ENCODE measurements around the gene POLR2C.

POLR2C gene

GRCh38 chr16:57473906-57474305 is 11.4 kb downstream of the POLR2C start:
- Histone ChIP-seq H3K27ac (ENCODE audit: low read depth, low read length) (no peak overlapping the region), H3K4me3 (ENCODE audit: low read depth in 1 of 2, low read length in 2 of 2) (no peak overlapping the region), H3K9ac (ENCODE audit: low read length) (no peak overlapping the region), H3K36me3 (ENCODE audit: insufficient read depth, low read length) (peaks cover 58% of the 10 kb centered on the region), H3K9me3 (ENCODE audit: low read length) (no peaks in the 10 kb centered on the region), H3K27me3 (ENCODE audit: control insufficient read depth in 1 of 2, insufficient read depth in 2 of 2, low read length in 2 of 2) (no peaks in the 10 kb centered on the region), H3K4me1 (ENCODE audit: insufficient read depth, low read length) (peaks cover 11% of the 10 kb centered on the region)

- Histone ChIP-seq H3K36me3 (ENCODE audit: insufficient read depth, low read length) (peaks cover 47% of the 10 kb centered on the region), H3K9me3 (ENCODE audit: low read length) (no peaks in the 10 kb centered on the region), H3K9ac (ENCODE audit: low read length) (no peak overlapping the region), H3K27me3 (ENCODE audit: control insufficient read depth in 1 of 2, insufficient read depth in 2 of 2, low read length in 2 of 2) (no peaks in the 10 kb centered on the region), H3K4me1 (ENCODE audit: insufficient read depth, low read length) (peaks cover 11% of the 10 kb centered on the region), H3K27ac (ENCODE audit: low read depth, low read length) (no peak overlapping the region), H3K4me3 (ENCODE audit: low read depth in 1 of 2, low read length in 2 of 2) (no peak overlapping the region)
Observed at GRCh38 chr16:57474671-57475661, 12.5 kb downstream of the POLR2C start.

GRCh38 chr16:57475711-57476339 is 13.3 kb downstream of the POLR2C start:
- no peaks in the 10 kb centered on the region for H3K9me3 ChIP-seq (ENCODE audit: low read length)
- peaks cover 13% of the 10 kb centered on the region for H3K4me1 ChIP-seq (ENCODE audit: insufficient read depth, low read length)
- H3K9ac ChIP-seq (ENCODE audit: low read length): no peak overlapping the region
- H3K27ac ChIP-seq (ENCODE audit: low read depth, low read length): no peak overlapping the region
- peak overlapping the region in 1 of 2 donors; percentile 13 for H3K4me3 ChIP-seq (ENCODE audit: low read depth in 1 of 2, low read length in 2 of 2)
- peaks cover 39% of the 10 kb centered on the region for H3K36me3 ChIP-seq (ENCODE audit: insufficient read depth, low read length)
- no peaks in the 10 kb centered on the region for H3K27me3 ChIP-seq (ENCODE audit: control insufficient read depth in 1 of 2, insufficient read depth in 2 of 2, low read length in 2 of 2)

- Histone ChIP-seq H3K36me3 (ENCODE audit: insufficient read depth, low read length) (peaks cover 32% of the 10 kb centered on the region), H3K4me1 (ENCODE audit: insufficient read depth, low read length) (peaks cover 10% of the 10 kb centered on the region), H3K4me3 (ENCODE audit: low read depth in 1 of 2, low read length in 2 of 2) (no peak overlapping the region), H3K9ac (ENCODE audit: low read length) (no peak overlapping the region), H3K27me3 (ENCODE audit: control insufficient read depth in 1 of 2, insufficient read depth in 2 of 2, low read length in 2 of 2) (no peaks in the 10 kb centered on the region), H3K27ac (ENCODE audit: low read depth, low read length) (no peak overlapping the region), H3K9me3 (ENCODE audit: low read length) (no peaks in the 10 kb centered on the region)
Observed at GRCh38 chr16:57476546-57477410, 14.3 kb downstream of the POLR2C start.

- H3K4me3 ChIP-seq (ENCODE audit: low read depth in 1 of 2, low read length in 2 of 2): no peak overlapping the region
- H3K36me3 ChIP-seq (ENCODE audit: insufficient read depth, low read length): peaks cover 23% of the 10 kb centered on the region
- peaks cover 10% of the 10 kb centered on the region for H3K4me1 ChIP-seq (ENCODE audit: insufficient read depth, low read length)
- no peak overlapping the region for H3K9ac ChIP-seq (ENCODE audit: low read length)
- H3K27ac ChIP-seq (ENCODE audit: low read depth, low read length): no peak overlapping the region
- H3K9me3 ChIP-seq (ENCODE audit: low read length): no peaks in the 10 kb centered on the region
- H3K27me3 ChIP-seq (ENCODE audit: control insufficient read depth in 1 of 2, insufficient read depth in 2 of 2, low read length in 2 of 2): no peaks in the 10 kb centered on the region
Observed at GRCh38 chr16:57477531-57478202, 15.2 kb downstream of the POLR2C start.

GRCh38 chr16:57478396-57479204 is 16.1 kb downstream of the POLR2C start:
- H3K36me3 ChIP-seq (ENCODE audit: insufficient read depth, low read length): peaks cover 16% of the 10 kb centered on the region
- H3K9ac ChIP-seq (ENCODE audit: low read length): no peak overlapping the region
- no peaks in the 10 kb centered on the region for H3K27me3 ChIP-seq (ENCODE audit: control insufficient read depth in 1 of 2, insufficient read depth in 2 of 2, low read length in 2 of 2)
- peak overlapping the region in 1 of 2 donors; percentile 28 for H3K4me3 ChIP-seq (ENCODE audit: low read depth in 1 of 2, low read length in 2 of 2)
- no peaks in the 10 kb centered on the region for H3K9me3 ChIP-seq (ENCODE audit: low read length)
- peak overlapping the region; percentile 44 for H3K27ac ChIP-seq (ENCODE audit: low read depth, low read length)
- H3K4me1 ChIP-seq (ENCODE audit: insufficient read depth, low read length): peaks cover 10% of the 10 kb centered on the region

GRCh38 chr16:57479205-57479975 is 16.9 kb downstream of the POLR2C start:
- Histone ChIP-seq H3K4me1 (ENCODE audit: insufficient read depth, low read length) (peaks cover 10% of the 10 kb centered on the region), H3K9me3 (ENCODE audit: low read length) (no peaks in the 10 kb centered on the region), H3K9ac (ENCODE audit: low read length) (no peak overlapping the region), H3K4me3 (ENCODE audit: low read depth in 1 of 2, low read length in 2 of 2) (peak overlapping the region in 1 of 2 donors; percentile 28), H3K27ac (ENCODE audit: low read depth, low read length) (peak overlapping the region; percentile 44), H3K36me3 (ENCODE audit: insufficient read depth, low read length) (peaks cover 9% of the 10 kb centered on the region), H3K27me3 (ENCODE audit: control insufficient read depth in 1 of 2, insufficient read depth in 2 of 2, low read length in 2 of 2) (no peaks in the 10 kb centered on the region)

GRCh38 chr16:57479976-57480753 is 17.7 kb downstream of the POLR2C start:
- peak overlapping the region in 1 of 2 donors; percentile 28 for H3K4me3 ChIP-seq (ENCODE audit: low read depth in 1 of 2, low read length in 2 of 2)
- H3K27ac ChIP-seq (ENCODE audit: low read depth, low read length): no peak overlapping the region
- no peak overlapping the region for H3K9ac ChIP-seq (ENCODE audit: low read length)
- no peaks in the 10 kb centered on the region for H3K27me3 ChIP-seq (ENCODE audit: control insufficient read depth in 1 of 2, insufficient read depth in 2 of 2, low read length in 2 of 2)
- H3K4me1 ChIP-seq (ENCODE audit: insufficient read depth, low read length): peaks cover 11% of the 10 kb centered on the region
- no peaks in the 10 kb centered on the region for H3K9me3 ChIP-seq (ENCODE audit: low read length)
- peaks cover 1% of the 10 kb centered on the region for H3K36me3 ChIP-seq (ENCODE audit: insufficient read depth, low read length)

GRCh38 chr16:57480754-57481230 is 18.3 kb downstream of the POLR2C start:
- H3K4me3 ChIP-seq (ENCODE audit: low read depth in 1 of 2, low read length in 2 of 2): no peak overlapping the region
- no peaks in the 10 kb centered on the region for H3K36me3 ChIP-seq (ENCODE audit: insufficient read depth, low read length)
- no peak overlapping the region for H3K9ac ChIP-seq (ENCODE audit: low read length)
- H3K9me3 ChIP-seq (ENCODE audit: low read length): no peaks in the 10 kb centered on the region
- H3K27ac ChIP-seq (ENCODE audit: low read depth, low read length): no peak overlapping the region
- H3K4me1 ChIP-seq (ENCODE audit: insufficient read depth, low read length): peaks cover 17% of the 10 kb centered on the region
- no peaks in the 10 kb centered on the region for H3K27me3 ChIP-seq (ENCODE audit: control insufficient read depth in 1 of 2, insufficient read depth in 2 of 2, low read length in 2 of 2)

Data from muscle layer of colon (tissue), 2 donors.